ENCODE data around the gene RNLS.

DNA sequence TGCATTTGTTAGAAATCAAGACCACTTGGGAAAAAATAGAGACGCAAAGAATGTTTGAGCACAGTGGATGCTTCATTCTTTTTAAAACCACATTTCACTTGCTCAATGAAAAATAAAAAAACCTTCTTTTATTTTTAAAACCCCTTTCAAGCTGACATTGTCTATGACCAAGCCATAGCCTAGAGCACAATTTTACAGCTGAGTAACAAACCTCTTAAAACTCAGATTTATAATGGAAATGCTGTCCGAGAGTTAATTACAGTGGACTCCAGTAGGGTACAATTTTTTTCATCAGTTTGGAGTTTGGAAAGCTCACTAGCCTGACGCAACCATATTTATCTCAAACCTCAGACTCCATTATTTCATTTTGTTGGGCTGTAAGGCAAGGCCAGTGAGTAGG lies 116.3 kb downstream of the RNLS start:
- TF ChIP-seq, protein P1, sequence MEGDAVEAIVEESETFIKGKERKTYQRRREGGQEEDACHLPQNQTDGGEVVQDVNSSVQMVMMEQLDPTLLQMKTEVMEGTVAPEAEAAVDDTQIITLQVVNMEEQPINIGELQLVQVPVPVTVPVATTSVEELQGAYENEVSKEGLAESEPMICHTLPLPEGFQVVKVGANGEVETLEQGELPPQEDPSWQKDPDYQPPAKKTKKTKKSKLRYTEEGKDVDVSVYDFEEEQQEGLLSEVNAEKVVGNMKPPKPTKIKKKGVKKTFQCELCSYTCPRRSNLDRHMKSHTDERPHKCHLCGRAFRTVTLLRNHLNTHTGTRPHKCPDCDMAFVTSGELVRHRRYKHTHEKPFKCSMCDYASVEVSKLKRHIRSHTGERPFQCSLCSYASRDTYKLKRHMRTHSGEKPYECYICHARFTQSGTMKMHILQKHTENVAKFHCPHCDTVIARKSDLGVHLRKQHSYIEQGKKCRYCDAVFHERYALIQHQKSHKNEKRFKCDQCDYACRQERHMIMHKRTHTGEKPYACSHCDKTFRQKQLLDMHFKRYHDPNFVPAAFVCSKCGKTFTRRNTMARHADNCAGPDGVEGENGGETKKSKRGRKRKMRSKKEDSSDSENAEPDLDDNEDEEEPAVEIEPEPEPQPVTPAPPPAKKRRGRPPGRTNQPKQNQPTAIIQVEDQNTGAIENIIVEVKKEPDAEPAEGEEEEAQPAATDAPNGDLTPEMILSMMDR (IDR thresholded peaks at IDR 0.05; ENCODE audit: insufficient read depth, low read length, poor library complexity, severe bottlenecking) = no peak
- no peak for TF ChIP-seq EZH2phosphoT487 (conservative IDR thresholded peaks at IDR 0.05; ENCODE audit: low read length)
